Measurements from ENCODE around the gene KRTAP19-4.
A peak's percentile ranks its signal among the peaks of the same experiment; 100 is the strongest.
"Not testable (repeated sequence)": the region's sequence is repeated elsewhere in the genome, so short reads cannot be mapped to it uniquely, and the experiment has no call there.

Gene KRTAP19-4

GRCh38 chr21:30497065-30497464, at the start of gene KRTAP19-4:
KRTAP19-4 (minus strand) TSS chr21:30497165; CDS start chr21:30497110, 55 bp downstream.
- no peak for TF ChIP-seq CTCF (IDR thresholded peaks at IDR 0.05; ENCODE audit: insufficient read depth, missing control alignments)
- no peak for DNase-seq (ENCODE audit: insufficient read length, low spot score)
- no peak for FAIRE-seq

GRCh38 chr21:30541764-30542163, 44.8 kb upstream of the KRTAP19-4 start, which contains the start of gene KRTAP19-6:
KRTAP19-6 (minus strand) TSS chr21:30541864; CDS start chr21:30541833, 31 bp downstream.
- DNase-seq (ENCODE audit: insufficient read length, low spot score) (no peak), FAIRE-seq (no peak)
- TF ChIP-seq CTCF (IDR thresholded peaks at IDR 0.05; ENCODE audit: insufficient read depth, missing control alignments): no peak

GRCh38 chr21:30518876-30519275, 21.9 kb upstream of the KRTAP19-4 start:
- TF ChIP-seq CTCF (IDR thresholded peaks at IDR 0.05; ENCODE audit: insufficient read depth, missing control alignments): no peak
- no peak for FAIRE-seq
- DNase-seq (ENCODE audit: insufficient read length, low spot score): no peak

GRCh38 chr21:30515681-30516080, 18.7 kb upstream of the KRTAP19-4 start:
- FAIRE-seq: no peak
- DNase-seq (ENCODE audit: insufficient read length, low spot score): no peak
- no peak for TF ChIP-seq CTCF (IDR thresholded peaks at IDR 0.05; ENCODE audit: insufficient read depth, missing control alignments)

- not testable (repeated sequence) for DNase-seq (ENCODE audit: insufficient read length, low spot score); FAIRE-seq
- peak; percentile 22 for TF ChIP-seq CTCF (IDR thresholded peaks at IDR 0.05; ENCODE audit: insufficient read depth, missing control alignments)
These were observed 8.7 kb upstream of the KRTAP19-4 start for GRCh38 chr21:30505621-30506205.

- no peak for TF ChIP-seq CTCF (IDR thresholded peaks at IDR 0.05; ENCODE audit: insufficient read depth, missing control alignments)
- FAIRE-seq (no peak), DNase-seq (ENCODE audit: insufficient read length, low spot score) (no peak)
These were observed 5.1 kb upstream of the KRTAP19-4 start, which contains the start of gene KRTAP19-5 for GRCh38 chr21:30502041-30502440. KRTAP19-5 (minus strand) TSS chr21:30502141; CDS start chr21:30502090, 51 bp downstream.

- DNase-seq (ENCODE audit: insufficient read length, low spot score) (no peak), FAIRE-seq (no peak)
- TF ChIP-seq CTCF (IDR thresholded peaks at IDR 0.05; ENCODE audit: insufficient read depth, missing control alignments): no peak
These were observed 5.0 kb downstream of the KRTAP19-4 start, which contains the start of gene KRTAP19-3 for GRCh38 chr21:30491963-30492428. KRTAP19-3 (minus strand) TSS chr21:30492013; CDS start chr21:30491957, 56 bp downstream.
